Panc1 (cell line): ENCODE data around the gene LRP1B.

Experiments used
- CTCF ChIP-seq: fragments of 450-650 bp; IDR thresholded peaks from 2 replicates; pipeline ENCODE4 v1.5.1; 2017; ENCODE audit warnings: mild to moderate bottlenecking
- POLR2AphosphoS5 ChIP-seq: IDR thresholded peaks from 2 replicates; pipeline ENCODE4 v1.6.1; 2012; ENCODE audit warnings: mild to moderate bottlenecking, low read depth, low read length, moderate library complexity
- TCF7L2 ChIP-seq: IDR thresholded peaks from 2 replicates; pipeline ENCODE4 v1.6.1; 2011; ENCODE audit warnings: mild to moderate bottlenecking, low read depth, low read length, inconsistent platforms

- TF ChIP-seq CTCF (no peak), POLR2AphosphoS5 (no peak), TCF7L2 (no peak)
Measured at GRCh38 chr2:142014536-142014935, 116.3 kb downstream of the LRP1B start.
